Measurements from ENCODE around the gene RBMS3. TPM values are rescaled to one million over a fixed set of nuclear protein-coding genes. Genes with fewer than 3 reads are reported as not detected.
"Not testable (repeated sequence)": the region's sequence is repeated elsewhere in the genome, so short reads cannot be mapped to it uniquely, and the experiment has no call there.

Gene RBMS3
- total RNA-seq = 10 to 100 TPM; 80.7 to 86.7 TPM
- polyA plus RNA-seq (ENCODE audit: insufficient read length in 2 of 2) = 10 to 100 TPM; 29.1 to 35.4 TPM
- long read RNA-seq, donor 1, full-length matches to known transcripts = 1 of 32 reads
- long read RNA-seq, donor 1, partial matches to known transcripts = 31 of 32 reads
- long read RNA-seq, donor 1, other reads (novel, unspliced or antisense) = 0 of 32 reads
- long read RNA-seq, donor 2 = 0 reads
- long read RNA-seq, donor 3 = 0 reads
- long read RNA-seq, donor 4, partial matches to known transcripts = 58 of 72 reads
- long read RNA-seq, donor 4, other reads (novel, unspliced or antisense) = 10 of 72 reads

DNA sequence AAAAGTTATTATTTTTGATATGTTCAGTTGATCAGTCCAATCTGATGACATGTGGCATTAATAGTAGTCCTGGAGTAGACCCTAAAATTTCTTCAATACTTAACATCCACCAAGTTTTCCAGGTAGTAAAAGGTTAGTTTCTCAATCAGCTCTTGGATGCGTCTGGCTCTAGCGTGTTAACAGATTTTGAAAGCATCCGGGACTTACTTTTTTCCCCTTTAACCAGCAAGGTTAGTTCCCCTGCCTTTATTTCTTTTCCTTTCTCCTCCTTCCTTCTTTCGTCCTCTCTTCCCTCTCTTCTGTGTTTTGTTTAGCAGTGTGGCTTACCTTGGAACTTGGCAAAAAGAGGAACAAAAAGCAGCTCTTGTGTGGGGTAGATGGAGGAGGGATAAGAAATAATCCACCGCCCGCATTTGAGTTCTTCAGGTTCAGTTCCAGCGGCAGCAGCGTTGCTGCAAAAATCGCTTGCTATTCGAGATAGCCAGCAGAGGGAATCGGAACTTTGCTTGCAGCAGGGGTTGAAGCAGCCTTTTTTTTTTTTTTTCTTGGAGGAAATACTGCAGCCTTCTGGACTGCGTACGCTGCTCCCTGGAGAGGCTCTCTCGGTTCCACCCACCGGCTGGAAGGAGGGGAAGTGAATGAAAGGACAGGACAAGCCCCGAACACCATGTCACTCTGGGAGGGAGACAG, at the start of gene RBMS3:
Gene RBMS3, plus strand, starts transcription at position 668 of the 690 bp plus-strand sequence.
- H3K27ac ChIP-seq (ENCODE audit: low read depth, low read length) = peak within 1 kb of the TSS; percentile 98
- H3K9me3 ChIP-seq (ENCODE audit: control insufficient read depth, insufficient read depth, low read length) = no peaks in the 10 kb centered on the region

GRCh38 chr3:29233126-29233525, 47.7 kb upstream of the RBMS3 start:
- not testable (repeated sequence) for H3K4me3 ChIP-seq (ENCODE audit: low read depth, low read length); H3K36me3 ChIP-seq (ENCODE audit: control insufficient read depth, insufficient read depth, low read length); DNase-seq (ENCODE audit: low read depth in 4 of 6, low spot score in 6 of 6); H3K9me3 ChIP-seq (ENCODE audit: control insufficient read depth, insufficient read depth, low read length); H3K27ac ChIP-seq (ENCODE audit: low read depth, low read length); H3K27me3 ChIP-seq (ENCODE audit: control insufficient read depth, insufficient read depth, low read length); H3K4me1 ChIP-seq (ENCODE audit: control insufficient read depth, insufficient read depth, low read length)
- no CpG with 5 or more reads among the region's 1 CpG for WGBS (ENCODE audit: insufficient coverage)

More for the DNA sequence above, at the start of gene RBMS3:
- DNase-seq (ENCODE audit: low read depth in 4 of 6, low spot score in 6 of 6) = peak; percentile 67 to 96 (median 80)
- WGBS (ENCODE audit: insufficient coverage) = under 1% methylated on average over 10 of the region's 16 CpGs
- peak within 1 kb of the TSS; percentile 82 for H3K4me3 ChIP-seq (ENCODE audit: low read depth, low read length)
- H3K4me1 ChIP-seq (ENCODE audit: control insufficient read depth, insufficient read depth, low read length) = peaks cover 5% of the 10 kb centered on the region
- H3K27me3 ChIP-seq (ENCODE audit: control insufficient read depth, insufficient read depth, low read length) = peaks cover 6% of the 10 kb centered on the region
- no peaks in the 10 kb centered on the region for H3K36me3 ChIP-seq (ENCODE audit: control insufficient read depth, insufficient read depth, low read length)

DNA sequence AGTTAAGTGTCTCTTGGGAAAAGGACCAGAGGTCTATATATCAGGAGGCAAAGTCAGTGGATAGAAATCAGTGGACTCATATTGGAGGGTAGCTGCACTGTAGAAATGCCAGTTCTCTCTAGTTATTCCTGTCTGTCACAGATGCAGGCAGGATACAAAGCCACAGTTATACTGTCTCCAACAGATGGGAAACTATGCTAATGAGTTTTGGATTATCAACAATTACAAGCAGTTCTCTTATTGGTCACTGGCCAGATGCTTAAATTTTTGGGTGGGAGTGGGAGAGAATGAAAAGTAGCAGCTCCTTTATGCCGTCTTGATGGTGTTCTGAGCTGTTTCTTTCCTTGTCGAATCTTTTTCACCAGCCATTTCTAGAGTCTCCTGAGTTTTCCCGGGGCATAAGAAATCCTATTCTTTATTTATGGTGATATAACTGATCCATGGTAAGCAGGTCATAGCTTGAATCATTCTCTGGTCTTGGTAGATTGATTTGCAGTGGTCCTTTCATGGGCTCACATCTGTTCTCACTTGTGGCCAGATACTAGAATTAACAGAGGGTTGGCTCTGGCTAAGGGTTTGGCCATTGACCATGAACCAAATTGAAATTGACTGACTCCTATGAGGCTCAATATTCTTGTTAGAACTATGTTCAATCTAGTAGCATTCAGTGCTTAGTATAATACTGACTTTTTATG, 44.6 kb upstream of the RBMS3 start:
- WGBS (ENCODE audit: insufficient coverage) = no CpG with 5 or more reads among the region's 3 CpGs
- no peak overlapping the region for H3K4me3 ChIP-seq (ENCODE audit: low read depth, low read length)
- H3K36me3 ChIP-seq (ENCODE audit: control insufficient read depth, insufficient read depth, low read length) = no peaks in the 10 kb centered on the region
- no peaks in the 10 kb centered on the region for H3K27me3 ChIP-seq (ENCODE audit: control insufficient read depth, insufficient read depth, low read length)
- DNase-seq (ENCODE audit: low read depth in 4 of 6, low spot score in 6 of 6) = peak in 2 of 6 donors; percentile 62 to 70
- no peaks in the 10 kb centered on the region for H3K4me1 ChIP-seq (ENCODE audit: control insufficient read depth, insufficient read depth, low read length)
- H3K27ac ChIP-seq (ENCODE audit: low read depth, low read length) = no peak overlapping the region
- no peaks in the 10 kb centered on the region for H3K9me3 ChIP-seq (ENCODE audit: control insufficient read depth, insufficient read depth, low read length)

- H3K27me3 ChIP-seq (ENCODE audit: control insufficient read depth, insufficient read depth, low read length) = no peaks in the 10 kb centered on the region
- H3K4me1 ChIP-seq (ENCODE audit: control insufficient read depth, insufficient read depth, low read length) = no peaks in the 10 kb centered on the region
- H3K9me3 ChIP-seq (ENCODE audit: control insufficient read depth, insufficient read depth, low read length) = no peaks in the 10 kb centered on the region
- WGBS (ENCODE audit: insufficient coverage) = no CpG with 5 or more reads among the region's 2 CpGs
- no peak overlapping the region for H3K27ac ChIP-seq (ENCODE audit: low read depth, low read length)
- H3K36me3 ChIP-seq (ENCODE audit: control insufficient read depth, insufficient read depth, low read length) = no peaks in the 10 kb centered on the region
- no peak overlapping the region for H3K4me3 ChIP-seq (ENCODE audit: low read depth, low read length)
- no peak for DNase-seq (ENCODE audit: low read depth in 4 of 6, low spot score in 6 of 6)
Measured at GRCh38 chr3:29239376-29239775, 41.5 kb upstream of the RBMS3 start.

DNA sequence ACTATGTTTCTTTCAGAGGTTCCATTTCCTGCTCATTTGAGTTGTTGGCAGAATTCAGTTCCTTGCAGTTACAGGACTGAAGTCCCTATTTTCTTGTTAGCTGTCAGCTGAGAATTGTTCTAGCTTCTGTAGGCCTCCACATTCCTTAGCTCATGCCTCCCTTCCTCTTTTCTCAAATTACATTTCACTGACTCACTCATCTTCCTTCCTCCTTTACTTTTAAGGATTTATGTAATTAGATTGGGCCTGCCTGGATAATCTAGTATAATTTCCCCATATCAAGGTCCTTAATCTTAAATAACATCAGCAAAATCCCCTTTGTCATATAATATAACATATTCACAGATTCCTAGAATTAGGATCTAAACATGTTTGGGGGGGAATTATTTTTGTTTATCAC, 40.6 kb upstream of the RBMS3 start:
- Histone ChIP-seq H3K4me3 (ENCODE audit: low read depth, low read length) (no peak overlapping the region), H3K9me3 (ENCODE audit: control insufficient read depth, insufficient read depth, low read length) (no peaks in the 10 kb centered on the region), H3K36me3 (ENCODE audit: control insufficient read depth, insufficient read depth, low read length) (no peaks in the 10 kb centered on the region), H3K27ac (ENCODE audit: low read depth, low read length) (no peak overlapping the region), H3K4me1 (ENCODE audit: control insufficient read depth, insufficient read depth, low read length) (no peaks in the 10 kb centered on the region), H3K27me3 (ENCODE audit: control insufficient read depth, insufficient read depth, low read length) (no peaks in the 10 kb centered on the region)
- DNase-seq (ENCODE audit: low read depth in 4 of 6, low spot score in 6 of 6) = no peak

DNA sequence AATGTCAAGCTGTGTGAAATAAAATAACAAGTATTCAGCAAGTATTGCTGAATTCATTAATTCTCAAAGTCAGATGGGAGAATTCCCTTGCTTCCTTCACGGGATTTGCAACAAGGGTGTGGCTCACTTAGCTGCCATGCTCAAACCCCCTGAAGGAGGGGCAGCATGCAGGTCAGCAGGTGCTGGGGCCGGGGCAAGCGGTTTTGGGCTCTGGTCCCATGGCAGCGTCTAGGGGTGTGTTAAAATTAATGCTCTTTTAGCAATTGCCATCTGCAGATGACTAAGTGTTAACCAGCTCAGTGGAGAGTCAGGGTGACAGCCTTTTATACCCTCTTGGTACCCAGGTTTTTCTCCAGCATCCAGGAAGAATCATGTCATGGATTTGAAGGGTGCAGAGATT, 40.0 kb upstream of the RBMS3 start:
- no peak for DNase-seq (ENCODE audit: low read depth in 4 of 6, low spot score in 6 of 6)
- Histone ChIP-seq H3K4me1 (ENCODE audit: control insufficient read depth, insufficient read depth, low read length) (no peaks in the 10 kb centered on the region), H3K27ac (ENCODE audit: low read depth, low read length) (no peak overlapping the region), H3K9me3 (ENCODE audit: control insufficient read depth, insufficient read depth, low read length) (no peaks in the 10 kb centered on the region), H3K4me3 (ENCODE audit: low read depth, low read length) (no peak overlapping the region), H3K27me3 (ENCODE audit: control insufficient read depth, insufficient read depth, low read length) (no peaks in the 10 kb centered on the region), H3K36me3 (ENCODE audit: control insufficient read depth, insufficient read depth, low read length) (no peaks in the 10 kb centered on the region)
- 96% methylated on average over 4 of the region's 4 CpGs for WGBS (ENCODE audit: insufficient coverage)

GRCh38 chr3:29241855-29242254, 39.0 kb upstream of the RBMS3 start:
- no peaks in the 10 kb centered on the region for H3K36me3 ChIP-seq (ENCODE audit: control insufficient read depth, insufficient read depth, low read length)
- no peaks in the 10 kb centered on the region for H3K9me3 ChIP-seq (ENCODE audit: control insufficient read depth, insufficient read depth, low read length)
- DNase-seq (ENCODE audit: low read depth in 4 of 6, low spot score in 6 of 6) = no peak
- no peaks in the 10 kb centered on the region for H3K4me1 ChIP-seq (ENCODE audit: control insufficient read depth, insufficient read depth, low read length)
- no peak overlapping the region for H3K27ac ChIP-seq (ENCODE audit: low read depth, low read length)
- no peaks in the 10 kb centered on the region for H3K27me3 ChIP-seq (ENCODE audit: control insufficient read depth, insufficient read depth, low read length)
- no peak overlapping the region for H3K4me3 ChIP-seq (ENCODE audit: low read depth, low read length)

- Histone ChIP-seq H3K4me3 (ENCODE audit: low read depth, low read length) (no peak overlapping the region), H3K4me1 (ENCODE audit: control insufficient read depth, insufficient read depth, low read length) (no peaks in the 10 kb centered on the region), H3K27me3 (ENCODE audit: control insufficient read depth, insufficient read depth, low read length) (no peaks in the 10 kb centered on the region), H3K36me3 (ENCODE audit: control insufficient read depth, insufficient read depth, low read length) (no peaks in the 10 kb centered on the region), H3K27ac (ENCODE audit: low read depth, low read length) (no peak overlapping the region), H3K9me3 (ENCODE audit: control insufficient read depth, insufficient read depth, low read length) (no peaks in the 10 kb centered on the region)
- DNase-seq (ENCODE audit: low read depth in 4 of 6, low spot score in 6 of 6) = peak in 1 of 6 donors; percentile 35
- WGBS (ENCODE audit: insufficient coverage) = no CpG with 5 or more reads among the region's 2 CpGs
Measured at GRCh38 chr3:29242296-29242695, 38.6 kb upstream of the RBMS3 start.

DNA sequence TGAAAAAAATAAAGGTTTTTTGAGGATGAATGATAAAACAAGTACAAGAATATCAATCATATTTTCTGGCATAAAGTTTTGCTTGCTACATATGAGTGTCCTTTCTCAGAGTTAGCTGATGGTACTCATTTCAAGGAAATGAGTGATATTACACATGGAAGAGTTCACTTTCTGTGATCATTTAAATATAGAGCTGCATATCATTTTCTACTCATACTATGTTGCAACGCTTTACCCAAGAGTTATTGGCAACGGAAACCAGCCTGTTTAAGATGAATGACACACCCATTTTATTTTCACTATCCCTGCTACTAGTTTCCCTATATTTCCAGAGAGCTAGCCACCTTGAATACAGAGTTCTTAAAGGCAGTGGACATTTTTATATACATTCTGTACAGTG, 35.4 kb upstream of the RBMS3 start:
- no peak for DNase-seq (ENCODE audit: low read depth in 4 of 6, low spot score in 6 of 6)
- H3K36me3 ChIP-seq (ENCODE audit: control insufficient read depth, insufficient read depth, low read length) = no peaks in the 10 kb centered on the region
- no peaks in the 10 kb centered on the region for H3K9me3 ChIP-seq (ENCODE audit: control insufficient read depth, insufficient read depth, low read length)
- no peaks in the 10 kb centered on the region for H3K4me1 ChIP-seq (ENCODE audit: control insufficient read depth, insufficient read depth, low read length)
- no peak overlapping the region for H3K27ac ChIP-seq (ENCODE audit: low read depth, low read length)
- WGBS (ENCODE audit: insufficient coverage) = 100% methylated on average over 2 of the region's 2 CpGs
- no peak overlapping the region for H3K4me3 ChIP-seq (ENCODE audit: low read depth, low read length)
- H3K27me3 ChIP-seq (ENCODE audit: control insufficient read depth, insufficient read depth, low read length) = no peaks in the 10 kb centered on the region

Measured in spinal cord (tissue), 10 donors.